ENCODE data around the gene PGC. TPM values are rescaled to one million over a fixed set of nuclear protein-coding genes. Genes with fewer than 3 reads are reported as not detected.

The PGC gene
- total and polyA plus RNA-seq, 4 donors: 19.2 to 1,394 (median 467) TPM

DNA sequence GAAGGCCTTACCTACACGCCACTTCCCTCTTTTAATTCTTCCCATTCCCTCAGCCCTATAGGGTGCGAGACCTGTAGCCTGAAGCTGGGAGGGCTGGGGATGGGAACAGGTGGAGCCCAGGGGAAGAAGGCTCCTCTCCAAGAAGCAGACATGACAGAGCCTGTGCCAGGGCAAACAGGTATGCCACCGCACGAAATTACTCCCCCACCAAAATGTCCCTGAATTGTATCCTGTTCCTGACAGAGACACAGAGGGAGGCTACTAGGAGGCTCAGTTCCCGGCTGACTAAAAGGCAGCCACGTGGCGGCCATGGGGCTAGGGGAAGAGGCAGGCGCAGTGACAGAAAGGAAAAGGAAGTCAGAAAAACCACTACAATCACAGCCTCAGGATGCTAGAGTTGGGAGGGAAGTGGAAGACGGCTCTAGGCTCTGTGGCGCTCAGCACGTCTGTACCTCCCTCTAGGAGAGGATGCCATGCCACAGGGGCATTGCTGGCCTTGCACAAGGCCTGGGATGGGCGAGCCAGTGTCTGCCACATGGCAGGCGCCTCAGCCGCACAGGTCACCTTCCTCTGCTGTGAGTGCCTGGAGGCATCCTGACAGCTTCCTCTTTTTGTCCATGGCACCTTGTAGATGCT lies 39.5 kb downstream of the PGC start:
- no peak for ATAC-seq (ENCODE audit: insufficient read depth, low FRiP score)
- peaks cover 0 to 22% (median 16%) of the 10 kb centered on the region in 5 donors for H3K4me1 ChIP-seq (ENCODE audit: control insufficient read depth in 5 of 5, insufficient read depth in 5 of 5, low read length in 5 of 5)

DNA sequence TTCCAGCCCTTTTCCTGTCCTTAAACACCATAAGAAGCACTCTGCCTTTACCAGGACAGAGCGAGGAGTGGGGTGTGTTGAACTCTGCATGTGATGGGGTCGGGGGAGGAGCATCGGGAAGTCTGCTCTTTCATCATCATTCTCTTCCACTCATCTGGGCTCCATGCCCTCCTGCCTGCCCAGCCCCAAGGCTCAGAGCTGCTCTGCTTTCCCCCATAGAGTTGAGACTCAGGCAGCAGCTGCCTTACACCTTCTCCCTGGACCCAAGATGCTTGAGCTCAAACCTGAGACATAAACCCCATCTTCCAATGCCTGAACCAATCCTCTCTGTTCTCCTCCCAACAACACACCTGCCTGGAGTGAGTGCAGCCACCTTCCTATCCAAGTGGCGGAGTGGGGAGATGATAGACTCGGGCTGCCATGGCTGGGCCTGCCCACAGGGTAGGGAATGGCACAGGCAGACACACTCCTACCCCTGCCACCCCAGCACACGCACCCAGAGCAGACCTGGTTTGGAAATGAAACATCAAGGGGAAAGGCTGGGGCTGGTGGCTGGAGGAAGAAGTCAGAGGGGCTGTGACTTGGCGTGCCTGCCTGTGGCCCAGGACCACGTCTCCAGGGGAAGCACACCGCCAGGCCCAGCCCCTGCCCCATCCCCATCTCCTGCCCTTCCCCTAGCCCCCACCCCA lies 40.2 kb downstream of the PGC start:
- TF ChIP-seq, protein P1, sequence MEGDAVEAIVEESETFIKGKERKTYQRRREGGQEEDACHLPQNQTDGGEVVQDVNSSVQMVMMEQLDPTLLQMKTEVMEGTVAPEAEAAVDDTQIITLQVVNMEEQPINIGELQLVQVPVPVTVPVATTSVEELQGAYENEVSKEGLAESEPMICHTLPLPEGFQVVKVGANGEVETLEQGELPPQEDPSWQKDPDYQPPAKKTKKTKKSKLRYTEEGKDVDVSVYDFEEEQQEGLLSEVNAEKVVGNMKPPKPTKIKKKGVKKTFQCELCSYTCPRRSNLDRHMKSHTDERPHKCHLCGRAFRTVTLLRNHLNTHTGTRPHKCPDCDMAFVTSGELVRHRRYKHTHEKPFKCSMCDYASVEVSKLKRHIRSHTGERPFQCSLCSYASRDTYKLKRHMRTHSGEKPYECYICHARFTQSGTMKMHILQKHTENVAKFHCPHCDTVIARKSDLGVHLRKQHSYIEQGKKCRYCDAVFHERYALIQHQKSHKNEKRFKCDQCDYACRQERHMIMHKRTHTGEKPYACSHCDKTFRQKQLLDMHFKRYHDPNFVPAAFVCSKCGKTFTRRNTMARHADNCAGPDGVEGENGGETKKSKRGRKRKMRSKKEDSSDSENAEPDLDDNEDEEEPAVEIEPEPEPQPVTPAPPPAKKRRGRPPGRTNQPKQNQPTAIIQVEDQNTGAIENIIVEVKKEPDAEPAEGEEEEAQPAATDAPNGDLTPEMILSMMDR (IDR thresholded peaks at IDR 0.05; ENCODE audit: control extremely low read depth, extremely low read depth): no peak
- no peaks in the 10 kb centered on the region for H3K27me3 ChIP-seq (ENCODE audit: control insufficient read depth in 3 of 3, insufficient read depth in 3 of 3, low read length in 2 of 3)
- 65 to 70% methylated on average over 9 of the region's 9 CpGs for WGBS, 2 donors
- H3K9me3 ChIP-seq (ENCODE audit: control insufficient read depth in 4 of 4, insufficient read depth in 3 of 4, low read length in 3 of 4): no peaks in the 10 kb centered on the region
- ATAC-seq (ENCODE audit: insufficient read depth, low FRiP score) (no peak), DNase-seq (peak in 1 of 3 donors; percentile 47)
- H3K36me3 ChIP-seq (ENCODE audit: control insufficient read depth in 4 of 4, insufficient read depth in 4 of 4, low read length in 4 of 4): peaks cover 0 to 5% (median 0%) of the 10 kb centered on the region in 4 donors
- peak overlapping the region; percentile 7 to 38 for H3K27ac ChIP-seq (ENCODE audit: low read depth in 1 of 2, low read length in 1 of 2)
- H3K9ac ChIP-seq (ENCODE audit: insufficient read depth in 1 of 2, low read length in 2 of 2): no peak overlapping the region
- H3K4me3 ChIP-seq: no peak overlapping the region
- peaks cover 0 to 17% (median 16%) of the 10 kb centered on the region in 5 donors for H3K4me1 ChIP-seq (ENCODE audit: control insufficient read depth in 5 of 5, insufficient read depth in 5 of 5, low read length in 5 of 5)

More for the DNA sequence above, 39.5 kb downstream of the PGC start:
- Histone ChIP-seq H3K27ac (ENCODE audit: low read depth in 1 of 2, low read length in 1 of 2) (no peak overlapping the region), H3K27me3 (ENCODE audit: control insufficient read depth in 3 of 3, insufficient read depth in 3 of 3, low read length in 2 of 3) (no peaks in the 10 kb centered on the region), H3K9ac (ENCODE audit: insufficient read depth in 1 of 2, low read length in 2 of 2) (no peak overlapping the region), H3K4me3 (no peak overlapping the region), H3K36me3 (ENCODE audit: control insufficient read depth in 4 of 4, insufficient read depth in 4 of 4, low read length in 4 of 4) (peaks cover 0 to 5% (median 0%) of the 10 kb centered on the region in 4 donors), H3K9me3 (ENCODE audit: control insufficient read depth in 4 of 4, insufficient read depth in 3 of 4, low read length in 3 of 4) (no peaks in the 10 kb centered on the region)
- 31 to 58% methylated on average over 14 of the region's 14 CpGs for WGBS, 2 donors
- DNase-seq: no peak
- TF ChIP-seq, protein P1 (IDR thresholded peaks at IDR 0.05; ENCODE audit: control extremely low read depth, extremely low read depth): no peak

DNA sequence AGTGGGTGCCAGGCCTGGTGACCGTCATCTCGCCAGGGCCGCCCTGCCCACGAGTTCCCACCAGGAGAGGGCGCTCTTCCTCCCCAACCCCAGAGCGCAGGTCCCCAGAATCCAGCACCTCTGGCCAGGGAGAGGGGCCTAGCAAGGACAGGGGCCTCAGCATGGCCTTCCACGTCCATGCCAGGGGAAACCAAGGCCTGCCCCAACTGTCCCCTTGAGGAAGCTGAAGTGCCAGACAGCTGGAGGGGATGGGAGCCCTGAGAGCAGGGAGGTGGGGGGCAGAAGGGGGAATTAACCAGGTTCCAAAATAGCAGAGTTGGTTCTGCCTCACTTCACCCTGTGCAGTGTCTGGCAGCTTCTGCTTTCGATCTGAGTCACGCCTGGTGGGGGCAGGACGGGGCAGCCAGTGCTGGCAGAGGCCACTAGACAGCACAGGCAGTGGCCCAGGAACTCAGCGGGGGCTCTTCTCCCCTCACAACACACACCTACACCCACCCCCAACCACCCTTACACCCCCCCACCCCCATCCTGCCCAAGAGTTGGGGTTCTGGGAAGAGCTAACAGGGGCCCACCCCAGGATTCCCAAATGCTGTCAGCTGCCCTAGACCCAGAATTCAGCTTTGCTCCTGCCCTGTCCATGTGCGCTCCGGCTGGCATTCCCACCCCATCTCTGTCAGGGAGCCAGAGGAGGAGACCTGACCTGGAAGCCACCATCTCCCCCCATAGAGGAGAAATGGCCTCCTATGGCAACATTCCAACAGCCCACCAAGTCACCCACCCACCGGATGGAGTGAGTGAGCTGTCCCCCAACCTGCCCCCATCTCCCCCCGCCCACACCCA lies 41.0 kb downstream of the PGC start:
- DNase-seq (peak; percentile 58 to 71 (median 67)), ATAC-seq (ENCODE audit: insufficient read depth, low FRiP score) (peak; percentile 83)
- peaks cover 0 to 5% (median 0%) of the 10 kb centered on the region in 4 donors for H3K36me3 ChIP-seq (ENCODE audit: control insufficient read depth in 4 of 4, insufficient read depth in 4 of 4, low read length in 4 of 4)
- no peaks in the 10 kb centered on the region for H3K9me3 ChIP-seq (ENCODE audit: control insufficient read depth in 4 of 4, insufficient read depth in 3 of 4, low read length in 3 of 4)
- peaks cover 0 to 16% (median 10%) of the 10 kb centered on the region in 5 donors for H3K4me1 ChIP-seq (ENCODE audit: control insufficient read depth in 5 of 5, insufficient read depth in 5 of 5, low read length in 5 of 5)
- H3K27me3 ChIP-seq (ENCODE audit: control insufficient read depth in 3 of 3, insufficient read depth in 3 of 3, low read length in 2 of 3): no peaks in the 10 kb centered on the region
- peak overlapping the region; percentile 57 to 74 for H3K27ac ChIP-seq (ENCODE audit: low read depth in 1 of 2, low read length in 1 of 2)
- TF ChIP-seq, protein P1 (IDR thresholded peaks at IDR 0.05; ENCODE audit: control extremely low read depth, extremely low read depth): peak; percentile 41
- H3K4me3 ChIP-seq: no peak overlapping the region
- 44 to 45% methylated on average over 15 of the region's 15 CpGs for WGBS, 2 donors
- H3K9ac ChIP-seq (ENCODE audit: insufficient read depth in 1 of 2, low read length in 2 of 2): no peak overlapping the region

Measured in lung (tissue), 12 donors.